ENCODE data around the gene GRK3.

The GRK3 gene

GRCh38 chr22:25750569-25751173 lies 186.2 kb downstream of the GRK3 start:
- no CpG with 5 or more reads among the region's 6 CpGs for WGBS (ENCODE audit: insufficient coverage, insufficient read length)

GRCh38 chr22:25751174-25751581 lies 186.7 kb downstream of the GRK3 start:
- Histone ChIP-seq H3K27ac (ENCODE audit: low read length) (no peak overlapping the region), H3K36me3 (ENCODE audit: control insufficient read depth, insufficient read depth, low read length) (no peaks in the 10 kb centered on the region), H3K9me3 (ENCODE audit: control insufficient read depth, insufficient read depth, low read length) (no peaks in the 10 kb centered on the region), H3K4me1 (ENCODE audit: control insufficient read depth, insufficient read depth, low read length) (no peaks in the 10 kb centered on the region), H3K4me3 (ENCODE audit: low read length) (no peak overlapping the region), H3K27me3 (ENCODE audit: control insufficient read depth, insufficient read depth, low read length) (no peaks in the 10 kb centered on the region)
- no CpG with 5 or more reads among the region's 4 CpGs for WGBS (ENCODE audit: insufficient coverage, insufficient read length)
- DNase-seq (ENCODE audit: low read depth, low spot score), result no peak

More at GRCh38 chr22:25750569-25751173, 186.2 kb downstream of the GRK3 start:
- no peak for DNase-seq (ENCODE audit: low read depth, low spot score)
- H3K36me3 ChIP-seq (ENCODE audit: control insufficient read depth, insufficient read depth, low read length), result no peaks in the 10 kb centered on the region
- H3K27me3 ChIP-seq (ENCODE audit: control insufficient read depth, insufficient read depth, low read length), result no peaks in the 10 kb centered on the region
- no peak overlapping the region for H3K27ac ChIP-seq (ENCODE audit: low read length)
- H3K9me3 ChIP-seq (ENCODE audit: control insufficient read depth, insufficient read depth, low read length), result no peaks in the 10 kb centered on the region
- H3K4me1 ChIP-seq (ENCODE audit: control insufficient read depth, insufficient read depth, low read length), result no peaks in the 10 kb centered on the region
- H3K4me3 ChIP-seq (ENCODE audit: low read length), result no peak overlapping the region

GRCh38 chr22:25752615-25753214 lies 188.2 kb downstream of the GRK3 start:
- H3K27ac ChIP-seq (ENCODE audit: low read length), result no peak overlapping the region
- H3K4me1 ChIP-seq (ENCODE audit: control insufficient read depth, insufficient read depth, low read length), result no peaks in the 10 kb centered on the region
- H3K9me3 ChIP-seq (ENCODE audit: control insufficient read depth, insufficient read depth, low read length), result no peaks in the 10 kb centered on the region
- WGBS (ENCODE audit: insufficient coverage, insufficient read length), result no CpG with 5 or more reads among the region's 48 CpGs
- no peak for DNase-seq (ENCODE audit: low read depth, low spot score)
- no peaks in the 10 kb centered on the region for H3K27me3 ChIP-seq (ENCODE audit: control insufficient read depth, insufficient read depth, low read length)
- no peaks in the 10 kb centered on the region for H3K36me3 ChIP-seq (ENCODE audit: control insufficient read depth, insufficient read depth, low read length)
- no peak overlapping the region for H3K4me3 ChIP-seq (ENCODE audit: low read length)

GRCh38 chr22:25753252-25753651 lies 188.8 kb downstream of the GRK3 start:
- Histone ChIP-seq H3K4me3 (ENCODE audit: low read length) (no peak overlapping the region), H3K36me3 (ENCODE audit: control insufficient read depth, insufficient read depth, low read length) (no peaks in the 10 kb centered on the region), H3K9me3 (ENCODE audit: control insufficient read depth, insufficient read depth, low read length) (no peaks in the 10 kb centered on the region), H3K4me1 (ENCODE audit: control insufficient read depth, insufficient read depth, low read length) (no peaks in the 10 kb centered on the region), H3K27ac (ENCODE audit: low read length) (no peak overlapping the region), H3K27me3 (ENCODE audit: control insufficient read depth, insufficient read depth, low read length) (no peaks in the 10 kb centered on the region)
- WGBS (ENCODE audit: insufficient coverage, insufficient read length), result no CpG with 5 or more reads among the region's 14 CpGs
- DNase-seq (ENCODE audit: low read depth, low spot score), result no peak

- Histone ChIP-seq H3K4me3 (ENCODE audit: low read length) (no peak overlapping the region), H3K36me3 (ENCODE audit: control insufficient read depth, insufficient read depth, low read length) (no peaks in the 10 kb centered on the region), H3K4me1 (ENCODE audit: control insufficient read depth, insufficient read depth, low read length) (no peaks in the 10 kb centered on the region), H3K9me3 (ENCODE audit: control insufficient read depth, insufficient read depth, low read length) (no peaks in the 10 kb centered on the region), H3K27ac (ENCODE audit: low read length) (no peak overlapping the region), H3K27me3 (ENCODE audit: control insufficient read depth, insufficient read depth, low read length) (no peaks in the 10 kb centered on the region)
- DNase-seq (ENCODE audit: low read depth, low spot score), result no peak
- WGBS (ENCODE audit: insufficient coverage, insufficient read length), result no CpG with 5 or more reads among the region's 24 CpGs
These were observed 190.2 kb downstream of the GRK3 start for GRCh38 chr22:25754527-25755202.

- H3K36me3 ChIP-seq (ENCODE audit: control insufficient read depth, insufficient read depth, low read length), result no peaks in the 10 kb centered on the region
- no peaks in the 10 kb centered on the region for H3K4me1 ChIP-seq (ENCODE audit: control insufficient read depth, insufficient read depth, low read length)
- no peak overlapping the region for H3K4me3 ChIP-seq (ENCODE audit: low read length)
- no CpG with 5 or more reads among the region's 3 CpGs for WGBS (ENCODE audit: insufficient coverage, insufficient read length)
- H3K9me3 ChIP-seq (ENCODE audit: control insufficient read depth, insufficient read depth, low read length), result no peaks in the 10 kb centered on the region
- no peak for DNase-seq (ENCODE audit: low read depth, low spot score)
- no peak overlapping the region for H3K27ac ChIP-seq (ENCODE audit: low read length)
- no peaks in the 10 kb centered on the region for H3K27me3 ChIP-seq (ENCODE audit: control insufficient read depth, insufficient read depth, low read length)
These were observed 193.2 kb downstream of the GRK3 start for GRCh38 chr22:25757686-25758085.

- Histone ChIP-seq H3K4me3 (ENCODE audit: low read length) (no peak overlapping the region), H3K27ac (ENCODE audit: low read length) (no peak overlapping the region), H3K27me3 (ENCODE audit: control insufficient read depth, insufficient read depth, low read length) (no peaks in the 10 kb centered on the region), H3K36me3 (ENCODE audit: control insufficient read depth, insufficient read depth, low read length) (no peaks in the 10 kb centered on the region), H3K4me1 (ENCODE audit: control insufficient read depth, insufficient read depth, low read length) (no peaks in the 10 kb centered on the region), H3K9me3 (ENCODE audit: control insufficient read depth, insufficient read depth, low read length) (no peaks in the 10 kb centered on the region)
- no CpG with 5 or more reads among the region's 8 CpGs for WGBS (ENCODE audit: insufficient coverage, insufficient read length)
- DNase-seq (ENCODE audit: low read depth, low spot score), result no peak
These were observed 193.8 kb downstream of the GRK3 start for GRCh38 chr22:25758316-25758715.

GRCh38 chr22:25759825-25760231 lies 195.4 kb downstream of the GRK3 start:
- Histone ChIP-seq H3K4me1 (ENCODE audit: control insufficient read depth, insufficient read depth, low read length) (no peaks in the 10 kb centered on the region), H3K4me3 (ENCODE audit: low read length) (no peak overlapping the region), H3K9me3 (ENCODE audit: control insufficient read depth, insufficient read depth, low read length) (no peaks in the 10 kb centered on the region), H3K27me3 (ENCODE audit: control insufficient read depth, insufficient read depth, low read length) (no peaks in the 10 kb centered on the region), H3K36me3 (ENCODE audit: control insufficient read depth, insufficient read depth, low read length) (no peaks in the 10 kb centered on the region), H3K27ac (ENCODE audit: low read length) (no peak overlapping the region)
- DNase-seq (ENCODE audit: low read depth, low spot score), result no peak
- no CpG with 5 or more reads among the region's 5 CpGs for WGBS (ENCODE audit: insufficient coverage, insufficient read length)

GRCh38 chr22:25760294-25760693 lies 195.8 kb downstream of the GRK3 start:
- Histone ChIP-seq H3K27me3 (ENCODE audit: control insufficient read depth, insufficient read depth, low read length) (no peaks in the 10 kb centered on the region), H3K9me3 (ENCODE audit: control insufficient read depth, insufficient read depth, low read length) (no peaks in the 10 kb centered on the region), H3K4me3 (ENCODE audit: low read length) (no peak overlapping the region), H3K4me1 (ENCODE audit: control insufficient read depth, insufficient read depth, low read length) (no peaks in the 10 kb centered on the region), H3K36me3 (ENCODE audit: control insufficient read depth, insufficient read depth, low read length) (no peaks in the 10 kb centered on the region), H3K27ac (ENCODE audit: low read length) (no peak overlapping the region)
- WGBS (ENCODE audit: insufficient coverage, insufficient read length), result no CpG with 5 or more reads among the region's 2 CpGs
- no peak for DNase-seq (ENCODE audit: low read depth, low spot score)

- WGBS (ENCODE audit: insufficient coverage, insufficient read length), result no CpG with 5 or more reads among the region's 15 CpGs
- DNase-seq (ENCODE audit: low read depth, low spot score), result no peak
- H3K4me3 ChIP-seq (ENCODE audit: low read length), result no peak overlapping the region
- H3K27ac ChIP-seq (ENCODE audit: low read length), result no peak overlapping the region
- H3K4me1 ChIP-seq (ENCODE audit: control insufficient read depth, insufficient read depth, low read length), result no peaks in the 10 kb centered on the region
- H3K36me3 ChIP-seq (ENCODE audit: control insufficient read depth, insufficient read depth, low read length), result no peaks in the 10 kb centered on the region
- no peaks in the 10 kb centered on the region for H3K9me3 ChIP-seq (ENCODE audit: control insufficient read depth, insufficient read depth, low read length)
- no peaks in the 10 kb centered on the region for H3K27me3 ChIP-seq (ENCODE audit: control insufficient read depth, insufficient read depth, low read length)
These were observed 196.5 kb downstream of the GRK3 start for GRCh38 chr22:25760848-25761595.

Data from iPS DF 6.9 (cell line).